BLaER1 treated with 17β-estradiol and CSF1 and Interleukin-3, amounts not matched to agents 10 nM and 100 nM (cell line): Measurements from ENCODE around the gene ZNF837.

ENCODE experiments used
- H3K27ac ChIP-seq, 11 experiments: shearing (Covaris generic); formaldehyde crosslinking; 2 replicates each; pipeline ENCODE4 v1.8.1; 2022
- H3K27me3 ChIP-seq, 11 experiments: shearing (Covaris generic); formaldehyde crosslinking; 2 replicates each; pipeline ENCODE4 v1.8.1; 2022
- H3K36me3 ChIP-seq, 11 experiments: shearing (Covaris generic); formaldehyde crosslinking; 2 replicates each; pipeline ENCODE4 v1.8.1; 2022
- H3K4me1 ChIP-seq, 10 experiments: shearing (Covaris generic); formaldehyde crosslinking; 2 replicates each; pipeline ENCODE4 v1.8.1; 2022
- H3K4me2 ChIP-seq, 11 experiments: shearing (Covaris generic); formaldehyde crosslinking; 2 replicates each; pipeline ENCODE4 v1.8.1; 2022
- H3K4me3 ChIP-seq, 10 experiments: shearing (Covaris generic); formaldehyde crosslinking; 2 replicates each; pipeline ENCODE4 v1.8.1; 2022
- H3K9ac ChIP-seq, 11 experiments: shearing (Covaris generic); formaldehyde crosslinking; 2 replicates each; pipeline ENCODE4 v1.8.1; 2022
- H3K9me3 ChIP-seq, 11 experiments: shearing (Covaris generic); formaldehyde crosslinking; replicated peaks in 1 of 11; 2 replicates each; pipeline ENCODE4 v1.8.1; 2022
- H4K20me1 ChIP-seq, 11 experiments: shearing (Covaris generic); formaldehyde crosslinking; 2 replicates each; pipeline ENCODE4 v1.8.1; 2022
- Cebpa-rat ChIP-seq, 11 experiments: shearing (Covaris generic); IDR thresholded peaks; 2 replicates each; pipeline ENCODE4 v1.8.1; 2022

ZNF837 gene

GRCh38 chr19:58398087-58398486 lies 17.3 kb upstream of the ZNF837 start:
- Histone ChIP-seq H3K9ac (0 out of 22 replicates have a peak overlapping the region, but pooled peaks of 1 of the 11 experiments have one; percentile 4), H3K4me1 (peaks cover 13 to 23% (median 18%) of the 10 kb centered on the region in 10 experiments), H3K36me3 (peaks cover 24 to 42% (median 32%) of the 10 kb centered on the region in 11 experiments), H3K27me3 (peaks cover 0 to 16% (median 7%) of the 10 kb centered on the region in 11 experiments; a peak in 12 of 22 replicates), H3K4me2 (no peak overlapping the region), H4K20me1 (peaks cover 18 to 52% (median 46%) of the 10 kb centered on the region in 11 experiments; a peak in 21 of 22 replicates), H3K9me3 (no peaks in the 10 kb centered on the region), H3K4me3 (no peak overlapping the region), H3K27ac (no peak overlapping the region)
- no peak for TF ChIP-seq Cebpa-rat (IDR thresholded peaks at IDR 0.05)

DNA sequence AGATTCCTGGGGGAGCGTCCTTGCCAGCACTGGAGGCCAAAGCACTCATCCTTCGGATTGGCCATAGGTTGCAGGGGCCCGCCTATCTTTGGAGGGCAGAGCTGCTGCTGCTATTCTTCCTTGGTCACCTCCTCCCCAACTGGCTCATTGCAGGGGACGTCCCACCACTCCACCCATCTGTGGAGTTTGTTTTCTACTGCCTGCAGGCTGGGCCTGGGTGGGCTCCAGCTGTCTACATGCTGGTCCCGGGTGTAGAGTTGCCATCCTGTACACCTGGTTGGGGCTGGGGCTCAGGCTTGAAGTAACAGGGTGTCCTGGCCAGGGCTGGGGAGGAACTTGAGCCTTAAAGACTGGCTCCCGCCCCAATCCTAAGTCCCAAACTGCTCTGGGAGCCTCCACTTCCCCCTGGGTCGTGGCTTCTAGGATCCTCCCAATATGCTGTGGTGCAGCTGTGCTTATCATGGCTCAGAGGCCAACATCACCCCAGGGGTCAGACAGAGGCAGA lies 16.8 kb upstream of the ZNF837 start:
- no peak overlapping the region for H3K4me3 ChIP-seq
- H3K27me3 ChIP-seq, result peaks cover 0 to 16% (median 7%) of the 10 kb centered on the region in 11 experiments; a peak in 12 of 22 replicates
- H3K36me3 ChIP-seq, result peaks cover 29 to 47% (median 37%) of the 10 kb centered on the region in 11 experiments
- no peak overlapping the region for H3K4me2 ChIP-seq
- no peak overlapping the region for H3K27ac ChIP-seq
- H3K9ac ChIP-seq, result 0 out of 22 replicates have a peak overlapping the region, but pooled peaks of 1 of the 11 experiments have one; percentile 4
- peaks cover 23 to 57% (median 51%) of the 10 kb centered on the region in 11 experiments; a peak in 21 of 22 replicates for H4K20me1 ChIP-seq
- H3K9me3 ChIP-seq, result no peaks in the 10 kb centered on the region
- no peak for TF ChIP-seq Cebpa-rat (IDR thresholded peaks at IDR 0.05)
- peaks cover 13 to 24% (median 18%) of the 10 kb centered on the region in 10 experiments for H3K4me1 ChIP-seq

DNA sequence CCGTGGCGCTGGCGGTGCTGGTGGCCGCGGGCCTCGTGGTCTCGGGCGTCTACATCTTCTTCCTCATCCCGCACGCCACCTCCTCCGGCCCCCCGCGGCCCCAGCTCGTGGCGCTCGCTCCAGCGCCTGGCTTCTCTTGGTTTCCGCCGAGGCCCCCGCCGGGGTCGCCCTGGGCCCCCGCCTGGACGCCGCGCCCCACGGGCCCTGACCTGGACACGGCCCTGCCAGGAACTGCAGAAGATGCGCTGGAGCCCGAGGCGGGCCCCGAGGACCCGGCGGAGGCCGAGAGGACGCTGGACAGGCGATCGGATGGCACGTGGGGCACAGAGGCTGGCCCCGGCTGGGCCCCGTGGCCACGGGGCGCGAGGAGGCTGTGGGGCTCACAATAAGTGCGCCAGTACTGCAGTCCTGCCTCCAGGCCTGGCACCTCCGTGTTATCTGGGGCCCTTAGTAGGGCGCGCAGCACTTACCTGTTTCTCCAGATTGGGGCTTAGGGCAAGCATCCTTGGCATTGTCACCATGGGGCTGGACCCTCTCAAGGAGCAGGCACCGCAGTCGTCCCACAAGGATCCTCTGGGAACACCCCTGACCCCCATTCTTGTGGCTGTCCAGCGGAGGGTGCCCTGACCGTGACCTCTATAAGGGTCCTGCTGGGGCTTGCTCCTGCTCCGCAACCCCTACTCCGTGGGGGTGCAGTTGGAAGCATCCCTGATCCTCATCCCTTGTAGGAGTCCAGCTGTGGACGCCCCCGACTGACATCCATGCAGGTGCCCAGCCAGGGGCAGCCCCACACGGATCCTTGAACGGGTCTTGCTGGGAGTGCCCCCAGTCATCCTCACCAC lies 16.1 kb upstream of the ZNF837 start:
- Histone ChIP-seq H4K20me1 (peaks cover 30 to 64% (median 58%) of the 10 kb centered on the region in 11 experiments; a peak in 21 of 22 replicates), H3K4me2 (no peak overlapping the region), H3K36me3 (peaks cover 36 to 54% (median 44%) of the 10 kb centered on the region in 11 experiments), H3K9ac (no peak overlapping the region), H3K9me3 (no peaks in the 10 kb centered on the region), H3K4me1 (peaks cover 9 to 21% (median 11%) of the 10 kb centered on the region in 10 experiments), H3K4me3 (no peak overlapping the region), H3K27ac (no peak overlapping the region), H3K27me3 (peaks cover 0 to 16% (median 7%) of the 10 kb centered on the region in 11 experiments; a peak in 12 of 22 replicates)
- TF ChIP-seq Cebpa-rat (IDR thresholded peaks at IDR 0.05), result no peak

DNA sequence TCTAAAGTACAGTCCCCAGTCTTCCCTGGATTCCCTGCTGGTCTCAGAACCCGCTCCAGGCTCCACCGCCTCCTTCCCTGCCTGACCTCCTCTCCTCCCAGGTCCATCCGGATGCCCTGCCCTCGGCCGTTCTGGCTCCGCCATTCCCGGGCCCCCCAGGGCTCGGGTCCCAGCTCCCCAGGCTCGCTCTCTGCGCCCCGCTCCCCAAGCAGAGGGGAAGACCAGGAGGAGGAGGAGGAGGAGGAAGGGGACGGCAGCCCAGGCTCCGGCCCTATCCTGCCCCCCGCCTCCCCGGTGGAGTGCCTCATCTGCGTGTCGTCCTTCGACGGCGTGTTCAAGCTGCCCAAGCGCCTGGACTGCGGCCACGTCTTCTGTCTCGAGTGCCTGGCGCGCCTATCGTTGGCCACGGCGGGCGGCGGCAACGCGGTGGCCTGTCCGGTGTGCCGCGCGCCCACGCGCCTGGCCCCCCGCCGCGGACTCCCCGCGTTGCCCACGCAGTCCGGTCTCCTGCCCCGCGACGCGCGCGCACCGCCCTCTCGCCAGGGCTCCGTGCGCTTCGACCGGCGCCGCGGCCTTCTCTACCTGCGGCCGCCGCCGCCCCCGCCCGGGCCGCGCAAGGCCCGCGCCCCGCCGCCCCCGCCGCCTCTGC lies 15.3 kb upstream of the ZNF837 start:
- H3K27ac ChIP-seq, result no peak overlapping the region
- no peak overlapping the region for H3K4me2 ChIP-seq
- H3K4me3 ChIP-seq, result no peak overlapping the region
- peaks cover 38 to 72% (median 66%) of the 10 kb centered on the region in 11 experiments; a peak in 21 of 22 replicates for H4K20me1 ChIP-seq
- peaks cover 44 to 62% (median 52%) of the 10 kb centered on the region in 11 experiments for H3K36me3 ChIP-seq
- H3K9me3 ChIP-seq, result no peaks in the 10 kb centered on the region
- H3K4me1 ChIP-seq, result peaks cover 7 to 27% (median 15%) of the 10 kb centered on the region in 10 experiments
- no peak overlapping the region for H3K9ac ChIP-seq
- TF ChIP-seq Cebpa-rat (IDR thresholded peaks at IDR 0.05), result no peak
- H3K27me3 ChIP-seq, result peaks cover 0 to 16% (median 7%) of the 10 kb centered on the region in 11 experiments; a peak in 12 of 22 replicates

GRCh38 chr19:58395220-58395978 lies 14.6 kb upstream of the ZNF837 start, which contains the start of gene RNF225:
TSS of gene RNF225 (plus strand) at chr19:58395656. CDS start at chr19:58396090, 434 bp downstream.
- H3K4me1 ChIP-seq, result peaks cover 4 to 28% (median 16%) of the 10 kb centered on the region in 10 experiments
- no peak within 1 kb of the TSS for H3K27ac ChIP-seq
- H3K4me3 ChIP-seq, result no peak within 1 kb of the TSS
- H3K27me3 ChIP-seq, result peaks cover 0 to 16% (median 7%) of the 10 kb centered on the region in 11 experiments; a peak in 12 of 22 replicates
- no peak for TF ChIP-seq Cebpa-rat (IDR thresholded peaks at IDR 0.05)
- no peaks in the 10 kb centered on the region for H3K9me3 ChIP-seq
- peaks cover 51 to 69% (median 59%) of the 10 kb centered on the region in 11 experiments for H3K36me3 ChIP-seq
- H3K4me2 ChIP-seq, result no peak within 1 kb of the TSS
- H3K9ac ChIP-seq, result no peak within 1 kb of the TSS
- H4K20me1 ChIP-seq, result peaks cover 44 to 79% (median 73%) of the 10 kb centered on the region in 11 experiments; a peak in 21 of 22 replicates

GRCh38 chr19:58394821-58395219 lies 14.0 kb upstream of the ZNF837 start:
- Histone ChIP-seq H3K9ac (no peak overlapping the region), H3K27me3 (peaks cover 0 to 16% (median 7%) of the 10 kb centered on the region in 11 experiments; a peak in 12 of 22 replicates), H3K27ac (no peak overlapping the region), H3K4me1 (peaks cover 9 to 31% (median 20%) of the 10 kb centered on the region in 10 experiments), H3K4me3 (no peak overlapping the region), H3K36me3 (peaks cover 57 to 75% (median 65%) of the 10 kb centered on the region in 11 experiments), H4K20me1 (peaks cover 50 to 85% (median 79%) of the 10 kb centered on the region in 11 experiments; a peak in 21 of 22 replicates), H3K9me3 (no peaks in the 10 kb centered on the region), H3K4me2 (no peak overlapping the region)
- no peak for TF ChIP-seq Cebpa-rat (IDR thresholded peaks at IDR 0.05)

GRCh38 chr19:58393725-58394033 lies 12.8 kb upstream of the ZNF837 start:
- Histone ChIP-seq H3K4me1 (peaks cover 18 to 41% (median 31%) of the 10 kb centered on the region in 10 experiments), H4K20me1 (peaks cover 58 to 96% (median 90%) of the 10 kb centered on the region in 11 experiments; a peak in 21 of 22 replicates), H3K36me3 (peaks cover 68 to 86% (median 76%) of the 10 kb centered on the region in 11 experiments), H3K9ac (0 out of 22 replicates have a peak overlapping the region, but pooled peaks of 1 of the 11 experiments have one; percentile 3), H3K27ac (no peak overlapping the region), H3K27me3 (peaks cover 0 to 16% (median 7%) of the 10 kb centered on the region in 11 experiments; a peak in 12 of 22 replicates), H3K9me3 (no peaks in the 10 kb centered on the region), H3K4me2 (no peak overlapping the region), H3K4me3 (no peak overlapping the region)
- TF ChIP-seq Cebpa-rat (IDR thresholded peaks at IDR 0.05), result no peak
